A673 (cell line): ENCODE results near the gene ELAVL1. TPM values are rescaled to one million over a fixed set of nuclear protein-coding genes. Genes with fewer than 3 reads are reported as not detected.

Source experiments
- BruUV-seq: library from RNA; stranded (reverse); fragments of 400-500 nt; replicated peaks from 2 replicates; lab custom pipeline; 2021; lab: Mats Ljungman, UMichigan
- CTCF ChIA-PET: fragments of 300-600 bp; sonication (Branson Sonifier 250); formaldehyde crosslinking; loops from one replicate; lab custom pipeline; 2022; ENCODE audit warnings: antibody characterized with exemption; lab: Charles Lee
- POLR2A ChIA-PET: fragments of 300-600 bp; sonication (Branson Sonifier 250); formaldehyde crosslinking; loops from one replicate; lab custom pipeline; 2022; ENCODE audit warnings: antibody characterized with exemption; ENCODE audit not compliant: low non-redundant PET; lab: Charles Lee
- DNase-seq: peaks from one replicate; pipeline ENCODE4 v3.0.0-alpha.2; 2015; ENCODE audit warnings: low spot score
- H3K27ac ChIP-seq: fragments of 200-600 bp; sonication (generic); 2 replicates; pipeline ENCODE4 v1.5.1; 2016; ENCODE audit warnings: mixed run types, low read depth, mild to moderate bottlenecking, mixed read lengths, antibody characterized with exemption, low read length; ENCODE audit not compliant: poor library complexity, severe bottlenecking
- H3K27me3 ChIP-seq: fragments of 200-600 bp; sonication (generic); replicated peaks from 2 replicates; pipeline ENCODE4 v1.6.1; 2017; ENCODE audit warnings: mixed run types, low read depth, mild to moderate bottlenecking, mixed read lengths, antibody characterized with exemption, low read length; ENCODE audit not compliant: insufficient read depth, poor library complexity
- H3K36me3 ChIP-seq: fragments of 200-600 bp; sonication (generic); 2 replicates; pipeline ENCODE4 v1.6.1; 2016; ENCODE audit warnings: mixed run types, mild to moderate bottlenecking, mixed read lengths, antibody characterized with exemption, low read length; ENCODE audit not compliant: insufficient read depth, poor library complexity, severe bottlenecking
- H3K4me1 ChIP-seq: fragments of 200-600 bp; sonication (generic); 2 replicates; pipeline ENCODE4 v1.6.1; 2017; ENCODE audit warnings: mixed run types, mild to moderate bottlenecking, mixed read lengths, antibody characterized with exemption, low read length; ENCODE audit not compliant: insufficient read depth, poor library complexity, severe bottlenecking
- H3K4me3 ChIP-seq: fragments of 200-600 bp; sonication (generic); 2 replicates; pipeline ENCODE4 v1.5.1; 2016; ENCODE audit warnings: low read depth, mixed run types, mild to moderate bottlenecking, mixed read lengths, low read length; ENCODE audit not compliant: poor library complexity, severe bottlenecking
- H3K9me3 ChIP-seq: fragments of 200-600 bp; sonication (generic); 2 replicates; pipeline ENCODE4 v1.6.1; 2016; ENCODE audit warnings: mixed run types, low read depth, mild to moderate bottlenecking, mixed read lengths, antibody characterized with exemption, low read length; ENCODE audit not compliant: poor library complexity, severe bottlenecking
- CTCF ChIP-seq: fragments of 300-800, 200-600 bp; sonication (generic); conservative IDR thresholded peaks from 2 replicates; pipeline ENCODE4 v1.5.1; 2017; ENCODE audit warnings: low read depth, mild to moderate bottlenecking, antibody characterized with exemption, low read length, moderate library complexity, mixed read lengths
- EZH2 ChIP-seq: fragments of 200-600 bp; sonication (generic); IDR thresholded peaks from 2 replicates; pipeline ENCODE4 v1.6.1; 2017; ENCODE audit warnings: borderline replicate concordance, low read depth, mild to moderate bottlenecking, mixed read lengths, antibody characterized with exemption, low read length; ENCODE audit not compliant: poor library complexity, severe bottlenecking
- intact Hi-C: fragments of 100-400 bp; cut with micrococcal nuclease; formaldehyde crosslinking; loops from one replicate; pipeline ENCODE4 v1.10.0; 2022; ENCODE audit not compliant: unreplicated experiment
- total RNA-seq: library from RNA; stranded (reverse); gene quantifications from 2 replicates; pipeline ENCODE4 v1.2.3, GENCODE V29; 2021

ELAVL1 gene
- total RNA-seq, 1 experiment from 2014 or later: 171 TPM

GRCh38 chr19:7943444-7944176 is 61.8 kb downstream of the ELAVL1 start, which contains the start of gene TIMM44:
TIMM44 (minus strand) TSS chr19:7943666; CDS start chr19:7943651, 15 bp downstream.
- Histone ChIP-seq H3K27me3 (no peaks in the 10 kb centered on the region), H3K9me3 (no peaks in the 10 kb centered on the region), H3K36me3 (peaks cover 20% of the 10 kb centered on the region), H3K4me1 (peaks cover 3% of the 10 kb centered on the region), H3K4me3 (peak within 1 kb of the TSS; percentile 94), H3K27ac (peak within 1 kb of the TSS; percentile 99)
- POLR2A ChIA-PET: interaction anchor here (0.5 to 1.6 kb wide), 5 partner anchors 14 to 1923 kb away, joined by 3 to 6 read pairs (median 4); partner anchors contain the start of gene SNAPC2
- TF ChIP-seq EZH2 (no peak), CTCF (no peak)
- BruUV-seq: no TSS peak
- CTCF ChIA-PET: interaction anchor here (0.5 to 1.8 kb wide), 8 partner anchors 15 to 583 kb away, joined by 3 to 10 read pairs (median 6); partner anchors contain the start of gene SNAPC2
- intact Hi-C loops: loop anchor here (1.0 to 5.0 kb wide), 2 partner anchors 59 to 310 kb away; no protein-coding TSS in a partner anchor
- peak; percentile 100 for DNase-seq

- Histone ChIP-seq H3K4me3 (peak overlapping the region; percentile 94), H3K27ac (peak overlapping the region; percentile 99), H3K9me3 (no peaks in the 10 kb centered on the region), H3K27me3 (no peaks in the 10 kb centered on the region), H3K4me1 (peaks cover 3% of the 10 kb centered on the region), H3K36me3 (peaks cover 23% of the 10 kb centered on the region)
- no TSS peak for BruUV-seq
- no peak for DNase-seq
- ChIA-PET POLR2A (interaction anchor here (1.6 kb wide), 1 partner anchor 23 kb away, joined by 4 read pairs; the partner anchor contains the start of gene SNAPC2), CTCF (interaction anchor here (0.5 to 1.8 kb wide), 5 partner anchors 14 to 583 kb away, joined by 3 to 10 read pairs (median 6); partner anchors contain the start of gene SNAPC2)
- TF ChIP-seq CTCF: no peak
- no peak for TF ChIP-seq EZH2
- intact Hi-C loops: loop anchor here (5.0 kb wide), 1 partner anchor 59 kb away; no protein-coding TSS in a partner anchor
Observed at GRCh38 chr19:7942981-7943443, 62.4 kb downstream of the ELAVL1 start.

- ChIA-PET POLR2A (no interaction called here), CTCF (interaction anchor here (0.6 kb wide), 1 partner anchor 24 kb away, joined by 3 read pairs; no protein-coding TSS in a partner anchor)
- intact Hi-C loops: loop anchor here (5.0 kb wide), 1 partner anchor 60 kb away; no protein-coding TSS in a partner anchor
- peaks cover 32% of the 10 kb centered on the region for H3K36me3 ChIP-seq
- no peak for DNase-seq
- peaks cover 3% of the 10 kb centered on the region for H3K4me1 ChIP-seq
- TF ChIP-seq EZH2 (no peak), CTCF (no peak)
- H3K27me3 ChIP-seq: no peaks in the 10 kb centered on the region
- H3K4me3 ChIP-seq: peak overlapping the region; percentile 94
- H3K9me3 ChIP-seq: no peaks in the 10 kb centered on the region
- TSS peak; percentile 36 for BruUV-seq
- H3K27ac ChIP-seq: peak overlapping the region; percentile 99
Observed at GRCh38 chr19:7941895-7942596, 63.4 kb downstream of the ELAVL1 start.
